HG02840 (cell line): ENCODE data around the gene C12orf57.
A peak's percentile ranks its signal among the peaks of the same experiment; 100 is the strongest.

ENCODE experiments used
- ATAC-seq: cut with Tn5 transposase; IDR thresholded peaks from one replicate; pipeline ENCODE4 v1.9.1; 2021; ENCODE audit warnings: mild to moderate bottlenecking, moderate library complexity, moderate number of reproducible peaks; ENCODE audit not compliant: unreplicated experiment, low FRiP score

Gene C12orf57

GRCh38 chr12:6952121-6952862 is 8.5 kb downstream of the C12orf57 start:
- ATAC-seq, result no peak

- ATAC-seq, result no peak
Measured at GRCh38 chr12:6952863-6953441, 9.1 kb downstream of the C12orf57 start.

- ATAC-seq, result peak; percentile 57
Measured at GRCh38 chr12:6953442-6954315, 9.9 kb downstream of the C12orf57 start.

GRCh38 chr12:6954316-6955107 is 10.7 kb downstream of the C12orf57 start:
- no peak for ATAC-seq

GRCh38 chr12:6955108-6956020 is 11.5 kb downstream of the C12orf57 start:
- ATAC-seq, result no peak

GRCh38 chr12:6956021-6956727 is 12.4 kb downstream of the C12orf57 start:
- no peak for ATAC-seq

GRCh38 chr12:6957151-6957701 is 13.4 kb downstream of the C12orf57 start:
- ATAC-seq, result no peak

- no peak for ATAC-seq
Measured at GRCh38 chr12:6957741-6958608, 14.2 kb downstream of the C12orf57 start.

GRCh38 chr12:6958609-6959057 is 14.8 kb downstream of the C12orf57 start:
- ATAC-seq, result no peak

- peak; percentile 56 for ATAC-seq
Measured at GRCh38 chr12:6959058-6959804, 15.4 kb downstream of the C12orf57 start.

- ATAC-seq, result no peak
Measured at GRCh38 chr12:6959805-6960592, 16.2 kb downstream of the C12orf57 start.

GRCh38 chr12:6960593-6961277 is 16.9 kb downstream of the C12orf57 start:
- ATAC-seq, result no peak

GRCh38 chr12:6961278-6961694 is 17.5 kb downstream of the C12orf57 start:
- no peak for ATAC-seq

- no peak for ATAC-seq
Measured at GRCh38 chr12:6961695-6962284, 18.0 kb downstream of the C12orf57 start.
